CD4-positive, alpha-beta T cell (primary cell): Measurements from ENCODE around the gene POU2F1. TPM values are rescaled to one million over a fixed set of nuclear protein-coding genes. Genes with fewer than 3 reads are reported as not detected.

Experiments used
- ATAC-seq: fragments of 200-7000 bp; cut with Tn5 transposase; one replicate; pipeline ENCODE4 v1.10.0; 2022; ENCODE audit warnings: mild to moderate bottlenecking; ENCODE audit not compliant: poor library complexity
- CTCF ChIA-PET: fragments of 350-600 bp; sonication (Branson Sonifier 250); formaldehyde crosslinking; loops from one replicate; lab custom pipeline; 2021; ENCODE audit warnings: antibody characterized with exemption, inconsistent platforms; lab: Charles Lee
- POLR2A ChIA-PET: fragments of 350-600 bp; sonication (Branson Sonifier 250); formaldehyde crosslinking; loops from one replicate; lab custom pipeline; 2021; ENCODE audit warnings: antibody characterized with exemption, inconsistent platforms; lab: Charles Lee
- DNase-seq, 14 experiments: peaks; one replicate each; pipeline ENCODE4 v3.0.0-alpha.2; 2013 to 2020; ENCODE audit warnings: mixed read lengths in 2 of 14
- H3K27ac ChIP-seq, 2 donors: one replicate each; pipeline versions ENCODE4 v1.5.1 to v1.7.0; 2013; ENCODE audit warnings: low read length in 2 of 2, low read depth in 1 of 2, mild to moderate bottlenecking in 1 of 2
- H3K27me3 ChIP-seq, 2 experiments: 1 replicate in 1 of 2; 2 replicates in 1 of 2; pipeline versions ENCODE4 v1.6.1 to v1.7.0; 2013; ENCODE audit warnings: low read length in 2 of 2, control low read depth in 1 of 2, mild to moderate bottlenecking in 1 of 2, moderate library complexity in 1 of 2; ENCODE audit not compliant: insufficient read depth in 2 of 2, control insufficient read depth in 1 of 2
- H3K36me3 ChIP-seq: one replicate; pipeline ENCODE4 v1.6.1; 2013; ENCODE audit warnings: low read length, control low read depth; ENCODE audit not compliant: insufficient read depth
- H3K4me1 ChIP-seq: one replicate; pipeline ENCODE4 v1.6.1; 2013; ENCODE audit warnings: low read length, control low read depth; ENCODE audit not compliant: insufficient read depth
- H3K4me3 ChIP-seq: one replicate; pipeline ENCODE4 v1.5.1; 2013; ENCODE audit warnings: mild to moderate bottlenecking, low read length, moderate library complexity
- H3K9me3 ChIP-seq, 2 experiments: 1 replicate in 1 of 2; 2 replicates in 1 of 2; pipeline versions ENCODE4 v1.6.1 to v1.7.0; 2013; ENCODE audit warnings: low read length in 2 of 2, mild to moderate bottlenecking in 2 of 2, control low read depth in 1 of 2, moderate library complexity in 1 of 2; ENCODE audit not compliant: control insufficient read depth in 1 of 2, insufficient read depth in 1 of 2
- H3K27ac Mint-ChIP-seq: one replicate; pipeline ENCODE4 v1.8.0; 2020; ENCODE audit warnings: mixed read lengths
- H3K27me3 Mint-ChIP-seq: one replicate; pipeline ENCODE4 v1.8.0; 2021; ENCODE audit warnings: mixed read lengths
- H3K36me3 Mint-ChIP-seq: one replicate; pipeline ENCODE4 v1.8.0; 2021; ENCODE audit warnings: low read depth, mixed read lengths
- H3K4me1 Mint-ChIP-seq: one replicate; pipeline ENCODE4 v1.8.0; 2021; ENCODE audit warnings: low read depth, mixed read lengths
- H3K4me3 Mint-ChIP-seq: one replicate; pipeline ENCODE4 v1.8.0; 2020; ENCODE audit warnings: mild to moderate bottlenecking, mixed read lengths
- H3K9me3 Mint-ChIP-seq: one replicate; pipeline ENCODE4 v1.8.0; 2020; ENCODE audit warnings: mixed read lengths
- CTCF ChIP-seq: fragments of 200-600 bp; IDR thresholded peaks from one replicate; pipeline ENCODE4 v1.8.0; 2022; ENCODE audit warnings: antibody characterized with exemption, mild to moderate bottlenecking
- intact Hi-C, 2 experiments: fragments of 100-400 bp; cut with DNase I in 1 of 2; cut with micrococcal nuclease in 1 of 2; formaldehyde crosslinking; loops; one replicate each; pipeline versions ENCODE4 v1.15.1 to v1.9.0; 2023 to 2025; cut with DNase I, micrococcal nuclease
- total RNA-seq, 174 experiments: library from RNA in 2 of 174; stranded (reverse) in 2 of 174; gene quantifications; one replicate each; pipeline ENCODE4 v1.2.3 and lab custom pipeline; 2021 to 2026

Gene POU2F1
- total RNA-seq, 2 experiments from 2014 or later = 27.0 to 28.6 TPM

- no peak overlapping the region for H3K4me3 Mint-ChIP-seq
- H3K27me3 Mint-ChIP-seq = no peaks in the 10 kb centered on the region
- no peak overlapping the region for H3K27ac Mint-ChIP-seq
- DNase-seq (no peak), ATAC-seq (no peak)
- no peak for TF ChIP-seq CTCF
- Histone ChIP-seq H3K27ac (no peak overlapping the region), H3K27me3 (no peaks in the 10 kb centered on the region), H3K4me3 (no peak overlapping the region), H3K4me1 (no peaks in the 10 kb centered on the region), H3K36me3 (no peaks in the 10 kb centered on the region), H3K9me3 (no peaks in the 10 kb centered on the region)
- ChIA-PET POLR2A (interaction anchor here (0.6 kb wide), 1 partner anchor 11 kb away, joined by 3 read pairs; no protein-coding TSS in a partner anchor), CTCF (no interaction called here)
- intact Hi-C loops = no loop called here
- H3K4me1 Mint-ChIP-seq = peaks cover 50% of the 10 kb centered on the region
- H3K36me3 Mint-ChIP-seq = no peaks in the 10 kb centered on the region
- no peaks in the 10 kb centered on the region for H3K9me3 Mint-ChIP-seq
Observed at GRCh38 chr1:167291539-167292185, 71.0 kb downstream of the POU2F1 start.

GRCh38 chr1:167292216-167292615, 71.5 kb downstream of the POU2F1 start:
- no peak overlapping the region for H3K27ac Mint-ChIP-seq

GRCh38 chr1:167293057-167293456, 72.4 kb downstream of the POU2F1 start:
- H3K36me3 ChIP-seq = no peaks in the 10 kb centered on the region
- intact Hi-C loops = no loop called here
- no peak overlapping the region for H3K27ac ChIP-seq
- H3K27me3 ChIP-seq = no peaks in the 10 kb centered on the region
- ChIA-PET CTCF (no interaction called here), POLR2A (no interaction called here)
- no peaks in the 10 kb centered on the region for H3K9me3 Mint-ChIP-seq
- no peak overlapping the region for H3K4me3 ChIP-seq
- no peaks in the 10 kb centered on the region for H3K9me3 ChIP-seq
- no peak overlapping the region for H3K27ac Mint-ChIP-seq
- H3K4me1 Mint-ChIP-seq = peaks cover 38% of the 10 kb centered on the region
- no peaks in the 10 kb centered on the region for H3K27me3 Mint-ChIP-seq
- DNase-seq (no peak), ATAC-seq (no peak)
- H3K4me3 Mint-ChIP-seq = no peak overlapping the region
- TF ChIP-seq CTCF = no peak
- H3K36me3 Mint-ChIP-seq = no peaks in the 10 kb centered on the region
- no peaks in the 10 kb centered on the region for H3K4me1 ChIP-seq

More at GRCh38 chr1:167292216-167292615, 71.5 kb downstream of the POU2F1 start:
- Mint-ChIP-seq H3K4me1 (peaks cover 46% of the 10 kb centered on the region), H3K36me3 (no peaks in the 10 kb centered on the region), H3K4me3 (no peak overlapping the region), H3K27me3 (no peaks in the 10 kb centered on the region), H3K9me3 (no peaks in the 10 kb centered on the region)
- DNase-seq = no peak
- H3K27ac ChIP-seq = no peak overlapping the region
- ATAC-seq = no peak
- intact Hi-C loops = no loop called here
- H3K27me3 ChIP-seq = no peaks in the 10 kb centered on the region
- H3K4me3 ChIP-seq = no peak overlapping the region
- ChIA-PET CTCF (no interaction called here), POLR2A (interaction anchor here (0.6 kb wide), 1 partner anchor 12 kb away, joined by 3 read pairs; no protein-coding TSS in a partner anchor)
- H3K4me1 ChIP-seq = no peaks in the 10 kb centered on the region
- no peaks in the 10 kb centered on the region for H3K9me3 ChIP-seq
- no peak for TF ChIP-seq CTCF
- H3K36me3 ChIP-seq = no peaks in the 10 kb centered on the region
